Pancreas (tissue), 10 donors: ENCODE measurements around the gene ACD. TPM values are rescaled to one million over a fixed set of nuclear protein-coding genes. Genes with fewer than 3 reads are reported as not detected.

Experiments used
- ATAC-seq, 4 donors: fragments of 200-7000 bp; cut with Tn5 transposase; one replicate each; pipeline versions ENCODE4 v1.8.0 to v1.9.1; 2020; ENCODE audit warnings: mild to moderate bottlenecking in 4 of 4, moderate library complexity in 4 of 4
- DNase-seq, 6 donors: peaks; one replicate each; pipeline ENCODE4 v3.0.0-alpha.2; 2020
- FAIRE-seq: peaks from 2 replicates; lab custom pipeline; 2012; peaks lifted over from hg19 to GRCh38; lab: Jason Lieb, UNC
- H3K27ac ChIP-seq, 4 donors: fragments of 200-600 bp; sonication (generic); 1 replicate in 3 of 4; 2 replicates in 1 of 4; pipeline versions ENCODE4 v1.5.0 to v1.8.0; 2020
- H3K27me3 ChIP-seq, 4 donors: fragments of 200-600 bp; one replicate each; pipeline ENCODE4 v1.8.0; 2021
- H3K36me3 ChIP-seq, 3 donors: fragments of 200-600 bp; sonication (generic) in 1 of 3; one replicate each; pipeline versions ENCODE4 v1.5.0 to v1.8.0; 2020 to 2021
- H3K4me1 ChIP-seq, 3 donors: fragments of 200-600 bp; one replicate each; pipeline ENCODE4 v1.8.0; 2021
- H3K4me3 ChIP-seq, 4 donors: fragments of 200-600 bp; sonication (generic) in 2 of 4; one replicate each; pipeline versions ENCODE4 v1.5.0 to v1.8.0; 2020 to 2021
- H3K9me3 ChIP-seq, 4 donors: fragments of 200-600 bp; one replicate each; pipeline ENCODE4 v1.8.0; 2021
- WGBS, 2 donors: extraction: QIAGEN DNeasy Blood & Tissue Kit; methylation state at CpG; one replicate each; pipeline ENCODE4 v1.1.7; 2013; 5-methylcytosine and 5-hydroxymethylcytosine counted together
- intact Hi-C, 3 donors: fragments of 100-400 bp; cut with DNase I; formaldehyde crosslinking; loops; one replicate each; pipeline versions ENCODE4 v1.11.1 to v1.14.2; 2022
- polyA plus RNA-seq, 2 donors: library from polyadenylated mRNA; stranded (reverse); fragments of 200-250 nt; gene quantifications; one replicate each; pipeline ENCODE4 v1.2.3, GENCODE V29; 2013
- total RNA-seq, 6 donors: library from RNA; stranded (reverse); fragmentation: NEBNext Ultra II Directional in 4 of 6; extraction: Animal tissue kit (Norgen Biotek cat#: 25700) in 4 of 6; gene quantifications; one replicate each; pipeline versions ENCODE4 v1.2.1 to v1.2.4, GENCODE V29; 2021 to 2023
- TF ChIP-seq, protein P1 (sequence below), 4 donors: fragments of 200-600 bp; sonication (generic) in 3 of 4; IDR thresholded peaks; one replicate each; pipeline versions ENCODE4 v1.5.0 to v1.8.0; 2021; ENCODE audit warnings: antibody characterized with exemption in 4 of 4
- donor health status: healthy with polysubstance abuse.
- donor health status: DM: no; HTN: no; CAD: no; lungs with moderate emphysema.
- donor health status: DM: no; HTN: no; CAD: no.
- donor health status: control.
- donor health status: control.
- donor health status: Bipolar disorder and iron deficiency.
- donor health status: DM: yes; HTN: yes; CAD: no.
- donor health status: DM: no; HTN: no; CAD: no.
- donor health status: DM: no; HTN: no; CAD: no.
- donor health status: DM: yes; HTN: yes; CAD: no.

The ACD gene
- total and polyA plus RNA-seq, 8 donors, result 6.6 to 29.0 (median 10.2) TPM

DNA sequence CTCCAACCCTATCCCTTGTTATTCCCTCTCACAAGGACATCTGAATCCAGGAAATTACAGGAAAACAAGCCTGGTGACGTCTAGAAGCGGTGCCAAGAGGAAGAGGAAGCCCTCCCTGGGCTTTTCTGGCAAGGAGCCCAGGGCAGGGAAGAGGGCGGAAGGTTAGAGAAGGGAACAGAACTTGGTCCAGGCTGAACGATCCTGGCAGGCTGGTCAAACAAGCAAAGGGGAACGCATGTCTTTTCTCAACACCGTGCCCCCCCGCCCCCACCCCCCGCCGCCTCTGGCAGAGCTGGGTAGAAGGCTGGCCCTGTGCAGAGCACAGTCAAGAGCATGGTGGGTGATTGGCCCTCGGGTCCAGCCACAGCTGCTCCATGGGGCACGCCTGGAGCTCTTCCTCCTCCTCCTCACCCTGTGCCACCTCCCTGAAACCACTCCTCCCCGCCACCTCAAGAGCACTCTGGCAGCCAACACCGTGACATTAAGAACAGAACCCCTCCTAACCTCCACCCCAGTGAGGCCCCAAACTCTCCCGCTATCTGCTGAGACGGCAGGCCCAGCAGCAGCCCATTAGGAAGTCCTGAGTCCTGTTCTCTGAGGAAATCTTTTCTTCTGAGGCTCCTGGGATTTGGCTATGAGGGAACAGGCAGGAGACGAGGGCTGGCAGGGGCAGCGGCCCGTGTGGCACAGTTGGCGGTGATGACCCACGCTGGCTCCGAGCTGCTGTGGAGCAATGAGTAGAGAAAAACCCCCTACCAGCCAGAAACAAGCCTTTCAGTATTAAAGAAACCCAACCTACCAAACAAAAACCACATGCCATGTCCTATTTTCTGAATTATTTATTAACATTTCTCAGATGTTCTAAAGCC is 13.9 kb upstream of the ACD start:
- Histone ChIP-seq H3K27me3 (no peaks in the 10 kb centered on the region), H3K4me1 (peaks cover 5 to 16% (median 9%) of the 10 kb centered on the region in 3 donors), H3K36me3 (no peaks in the 10 kb centered on the region), H3K4me3 (no peak overlapping the region), H3K9me3 (no peaks in the 10 kb centered on the region), H3K27ac (peak overlapping the region; percentile 25 to 88 (median 60))
- intact Hi-C loops, result loop anchor here in 1 of 3 donors (10.0 kb wide), 1 partner anchor 251 kb away; no protein-coding TSS in a partner anchor
- no peak for FAIRE-seq
- WGBS, 2 donors, result 54 to 59% methylated on average over 21 of the region's 21 CpGs
- TF ChIP-seq, protein P1, sequence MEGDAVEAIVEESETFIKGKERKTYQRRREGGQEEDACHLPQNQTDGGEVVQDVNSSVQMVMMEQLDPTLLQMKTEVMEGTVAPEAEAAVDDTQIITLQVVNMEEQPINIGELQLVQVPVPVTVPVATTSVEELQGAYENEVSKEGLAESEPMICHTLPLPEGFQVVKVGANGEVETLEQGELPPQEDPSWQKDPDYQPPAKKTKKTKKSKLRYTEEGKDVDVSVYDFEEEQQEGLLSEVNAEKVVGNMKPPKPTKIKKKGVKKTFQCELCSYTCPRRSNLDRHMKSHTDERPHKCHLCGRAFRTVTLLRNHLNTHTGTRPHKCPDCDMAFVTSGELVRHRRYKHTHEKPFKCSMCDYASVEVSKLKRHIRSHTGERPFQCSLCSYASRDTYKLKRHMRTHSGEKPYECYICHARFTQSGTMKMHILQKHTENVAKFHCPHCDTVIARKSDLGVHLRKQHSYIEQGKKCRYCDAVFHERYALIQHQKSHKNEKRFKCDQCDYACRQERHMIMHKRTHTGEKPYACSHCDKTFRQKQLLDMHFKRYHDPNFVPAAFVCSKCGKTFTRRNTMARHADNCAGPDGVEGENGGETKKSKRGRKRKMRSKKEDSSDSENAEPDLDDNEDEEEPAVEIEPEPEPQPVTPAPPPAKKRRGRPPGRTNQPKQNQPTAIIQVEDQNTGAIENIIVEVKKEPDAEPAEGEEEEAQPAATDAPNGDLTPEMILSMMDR (IDR thresholded peaks at IDR 0.05), result no peak
- ATAC-seq, result peak; percentile 44 to 79 (median 74)
- DNase-seq, result peak in 5 of 6 donors; percentile 62 to 77 (median 71)

GRCh38 chr16:67672739-67673662 is 12.9 kb upstream of the ACD start:
- Histone ChIP-seq H3K27me3 (no peaks in the 10 kb centered on the region), H3K4me1 (peaks cover 5 to 16% (median 9%) of the 10 kb centered on the region in 3 donors), H3K4me3 (no peak overlapping the region), H3K9me3 (no peaks in the 10 kb centered on the region), H3K27ac (peak overlapping the region; percentile 25 to 88 (median 60)), H3K36me3 (no peaks in the 10 kb centered on the region)
- no peak for FAIRE-seq
- DNase-seq, result peak in 5 of 6 donors; percentile 49 to 69 (median 64)
- WGBS, 2 donors, result 48 to 50% methylated on average over 13 of the region's 13 CpGs
- ATAC-seq, result peak in 3 of 4 donors; percentile 47 to 67 (median 60)
- TF ChIP-seq, protein P1 (IDR thresholded peaks at IDR 0.05), result peak; percentile 33 to 70 (median 58)
- intact Hi-C loops, result loop anchor here in 1 of 3 donors (10.0 kb wide), 1 partner anchor 252 kb away; no protein-coding TSS in a partner anchor

- DNase-seq (peak in 2 of 6 donors; percentile 4 to 15), FAIRE-seq (no peak), ATAC-seq (no peak)
- 27 to 38% methylated on average over 4 of the region's 4 CpGs for WGBS, 2 donors
- Histone ChIP-seq H3K36me3 (no peaks in the 10 kb centered on the region), H3K4me1 (peaks cover 9 to 21% (median 13%) of the 10 kb centered on the region in 3 donors), H3K27me3 (no peaks in the 10 kb centered on the region), H3K27ac (peak overlapping the region in 1 of 4 donors; percentile 82), H3K9me3 (no peaks in the 10 kb centered on the region), H3K4me3 (no peak overlapping the region)
- intact Hi-C loops, result loop anchor here in 1 of 3 donors (10.0 kb wide), 1 partner anchor 252 kb away; no protein-coding TSS in a partner anchor
- TF ChIP-seq, protein P1 (IDR thresholded peaks at IDR 0.05), result no peak
These were observed 12.2 kb upstream of the ACD start for GRCh38 chr16:67672306-67672705.

DNA sequence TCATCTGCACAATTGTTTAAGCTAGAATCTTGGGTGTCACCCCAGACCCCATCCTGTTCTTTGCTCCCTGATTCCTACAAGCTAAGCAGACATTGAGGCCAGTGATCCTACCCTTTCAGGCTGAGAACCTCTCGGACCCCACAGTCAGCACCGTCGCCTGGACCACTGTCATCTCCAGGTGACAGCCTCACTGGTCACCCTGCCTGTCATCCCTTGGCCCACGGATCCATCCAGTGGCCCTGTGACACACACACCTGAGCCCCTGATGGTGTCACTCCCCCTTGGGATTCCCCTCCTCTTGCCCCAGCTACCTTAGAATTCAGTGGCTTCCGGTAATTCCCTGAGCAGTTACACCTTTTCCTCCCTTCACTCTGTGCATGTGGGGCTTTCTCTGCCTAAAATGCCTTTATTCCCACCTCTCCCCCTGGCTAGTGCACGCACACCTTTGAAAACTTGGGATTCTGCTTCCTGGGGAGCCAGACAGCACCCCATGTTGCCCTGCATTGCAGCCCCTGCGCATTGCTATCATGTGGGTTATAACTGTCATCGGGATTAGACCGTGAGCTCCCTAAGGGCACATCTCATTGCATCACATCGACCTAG is 9.5 kb upstream of the ACD start:
- no peaks in the 10 kb centered on the region for H3K36me3 ChIP-seq
- H3K9me3 ChIP-seq, result no peaks in the 10 kb centered on the region
- TF ChIP-seq, protein P1 (IDR thresholded peaks at IDR 0.05), result no peak
- WGBS, 2 donors, result 87 to 89% methylated on average over 10 of the region's 10 CpGs
- ATAC-seq (no peak), DNase-seq (peak in 1 of 6 donors; percentile 4), FAIRE-seq (no peak)
- no peak overlapping the region for H3K4me3 ChIP-seq
- H3K4me1 ChIP-seq, result peaks cover 13 to 26% (median 20%) of the 10 kb centered on the region in 3 donors
- H3K27me3 ChIP-seq, result no peaks in the 10 kb centered on the region
- H3K27ac ChIP-seq, result no peak overlapping the region
- intact Hi-C loops, result loop anchor here in 2 of 3 donors (10.0 kb wide), 2 partner anchors 145 to 255 kb away; partner anchors contain the start of gene RIPOR1 (in 1 of the 2)
